HepG2 (cell line): Measurements from ENCODE around the gene FYB1. TPM values are rescaled to one million over a fixed set of nuclear protein-coding genes. Genes with fewer than 3 reads are reported as not detected.

Experiments used
- ATAC-seq: fragments of 200-7000 bp; cut with Tn5 transposase; 3 replicates; pipeline ENCODE4 v1.9.1; 2020; ENCODE audit warnings: mild to moderate bottlenecking, moderate library complexity
- BruUV-seq: library from RNA; stranded (reverse); fragments of 400-500 nt; replicated peaks from 2 replicates; lab custom pipeline; 2021; lab: Mats Ljungman, UMichigan
- CTCF ChIA-PET: fragments of 300-600 bp; formaldehyde crosslinking; extraction: SDS; loops from one replicate; lab custom pipeline; 2021; ENCODE audit warnings: low total read pairs, inconsistent platforms, low intra/inter-chr PET ratio; lab: Yijun Ruan, JAX
- POLR2A ChIA-PET: fragments of 350-600 bp; sonication (Branson Sonifier 250); formaldehyde crosslinking; loops from one replicate; lab custom pipeline; 2020; ENCODE audit warnings: antibody characterized with exemption, inconsistent platforms; lab: Yijun Ruan, JAX
- DNase-seq: peaks from one replicate; pipeline ENCODE4 v3.0.0-alpha.2; 2015; ENCODE audit warnings: low spot score
- FAIRE-seq: peaks from 3 replicates; lab custom pipeline; 2011; peaks lifted over from hg19 to GRCh38; lab: Jason Lieb, UNC
- H2AFZ ChIP-seq: one replicate; pipeline ENCODE4 v1.6.1; 2011; ENCODE audit warnings: low read length, inconsistent platforms
- H3K27ac ChIP-seq: fragments of 300-600 bp; 3 replicates; pipeline ENCODE4 v1.8.0; 2011; ENCODE audit warnings: mixed run types, mild to moderate bottlenecking, mixed read lengths, low read length, inconsistent platforms; ENCODE audit not compliant: insufficient read depth; ENCODE audit errors: extremely low read length
- H3K27me3 ChIP-seq, 2 experiments: fragments of 200-600 bp in 1 of 2; 2 replicates in 1 of 2; 3 replicates in 1 of 2; pipeline versions ENCODE4 v1.6.0 to v1.8.0; 2011; ENCODE audit warnings: low read length in 2 of 2, mild to moderate bottlenecking in 2 of 2, moderate library complexity in 2 of 2, inconsistent platforms in 1 of 2; ENCODE audit not compliant: insufficient read depth in 2 of 2, control insufficient read depth in 1 of 2
- H3K36me3 ChIP-seq, 2 experiments: fragments of 200-600 bp in 1 of 2; replicated peaks in 1 of 2; 2 replicates in 1 of 2; 3 replicates in 1 of 2; pipeline versions ENCODE4 v1.5.1 to v1.8.0; 2011; ENCODE audit warnings: low read length in 2 of 2, inconsistent platforms in 1 of 2; ENCODE audit not compliant: insufficient read depth in 2 of 2, control insufficient read depth in 1 of 2
- H3K4me1 ChIP-seq: 2 replicates; pipeline ENCODE4 v1.5.1; 2012; ENCODE audit warnings: low read length, inconsistent platforms; ENCODE audit not compliant: insufficient read depth
- H3K4me2 ChIP-seq: 2 replicates; pipeline ENCODE4 v1.6.0; 2011; ENCODE audit warnings: low read depth, low read length, inconsistent platforms
- H3K4me3 ChIP-seq, 3 experiments: fragments of 200-600 bp in 1 of 3; sonication (generic), shearing (Covaris generic) in 1 of 3; replicated peaks in 1 of 3; 2 replicates each; pipeline ENCODE4 v1.5.1; 2011 to 2016; ENCODE audit warnings: low read length in 3 of 3, inconsistent platforms in 2 of 3, low read depth in 2 of 3, mild to moderate bottlenecking in 2 of 3, control low read depth in 1 of 3, mixed read lengths in 1 of 3; ENCODE audit not compliant: insufficient read depth in 1 of 3
- H3K79me2 ChIP-seq: one replicate; pipeline ENCODE4 v1.6.1; 2011; ENCODE audit warnings: low read length, inconsistent platforms; ENCODE audit not compliant: insufficient read depth
- H3K9ac ChIP-seq: 2 replicates; pipeline ENCODE4 v1.6.0; 2011; ENCODE audit warnings: mild to moderate bottlenecking, low read depth, low read length, inconsistent platforms; ENCODE audit not compliant: insufficient read depth
- H3K9me3 ChIP-seq: 2 replicates; pipeline ENCODE4 v1.5.1; 2012; ENCODE audit warnings: mild to moderate bottlenecking, low read length
- H4K20me1 ChIP-seq: 2 replicates; pipeline ENCODE4 v1.6.0; 2011; ENCODE audit warnings: inconsistent platforms, mild to moderate bottlenecking, low read length, moderate library complexity; ENCODE audit not compliant: insufficient read depth
- CENPT ChIP-seq: sonication (generic); formaldehyde crosslinking; IDR thresholded peaks from 2 replicates; pipeline ENCODE4 v1.8.0; 2022; ENCODE audit warnings: low read depth, mild to moderate bottlenecking, moderate library complexity, missing genetic modification reagents
- EP300 ChIP-seq, 3 experiments: sonication (generic) in 1 of 3; formaldehyde crosslinking in 1 of 3; IDR thresholded peaks; 2 replicates each; pipeline versions ENCODE4 v1.5.1 to v1.6.1; 2011 to 2020; ENCODE audit warnings: low read depth in 2 of 3, low read length in 2 of 3, borderline replicate concordance in 1 of 3, improper control_type of control experiment in 1 of 3, mild to moderate bottlenecking in 1 of 3, missing genetic modification reagents in 1 of 3, moderate library complexity in 1 of 3
- NFE2L1 ChIP-seq: sonication (generic); formaldehyde crosslinking; IDR thresholded peaks from 2 replicates; pipeline ENCODE4 v1.4.0; 2020; ENCODE audit warnings: missing genetic modification reagents, mild to moderate bottlenecking, borderline replicate concordance
- REPIN1 ChIP-seq: sonication (generic); formaldehyde crosslinking; IDR thresholded peaks from 2 replicates; pipeline ENCODE4 v1.8.0; 2022; ENCODE audit warnings: missing genetic modification reagents, low read depth, mild to moderate bottlenecking, borderline replicate concordance
- TARDBP ChIP-seq: sonication (generic); formaldehyde crosslinking; IDR thresholded peaks from 2 replicates; pipeline ENCODE4 v1.8.0; 2022; ENCODE audit warnings: mild to moderate bottlenecking, missing genetic modification reagents
- TOPORS ChIP-seq: sonication (generic); formaldehyde crosslinking; IDR thresholded peaks from 2 replicates; pipeline ENCODE4 v1.8.0; 2023; ENCODE audit warnings: mild to moderate bottlenecking, missing genetic modification reagents
- ZNF510 ChIP-seq: sonication (generic); formaldehyde crosslinking; IDR thresholded peaks from 2 replicates; pipeline ENCODE4 v1.4.0; 2020; ENCODE audit warnings: low read depth, mild to moderate bottlenecking, missing genetic modification reagents
- ZNF543 ChIP-seq: sonication (generic); formaldehyde crosslinking; IDR thresholded peaks from 2 replicates; pipeline ENCODE4 v1.4.0; 2020; ENCODE audit warnings: mild to moderate bottlenecking, missing genetic modification reagents
- ZNF709 ChIP-seq: sonication (generic); formaldehyde crosslinking; IDR thresholded peaks from 2 replicates; pipeline ENCODE4 v1.5.0; 2020; ENCODE audit warnings: mild to moderate bottlenecking, missing genetic modification reagents
- ZNF749 ChIP-seq: sonication (generic); formaldehyde crosslinking; IDR thresholded peaks from 2 replicates; pipeline ENCODE4 v1.8.0; 2022; ENCODE audit warnings: mild to moderate bottlenecking, missing genetic modification reagents, moderate library complexity, borderline replicate concordance
- ZNF775 ChIP-seq: sonication (generic); formaldehyde crosslinking; IDR thresholded peaks from 2 replicates; pipeline ENCODE4 v1.4.0; 2020; ENCODE audit warnings: missing genetic modification reagents, mild to moderate bottlenecking, moderate library complexity, borderline replicate concordance
- in situ Hi-C: cut with HindIII; loops from 2 replicates; pipeline ENCODE4 v1.10.0; 2017; ENCODE audit warnings: low pct_unique_long_range_greater_than_20kb; ENCODE audit not compliant: extremely low pct_ligation_motif_present
- intact Hi-C: fragments of 100-400 bp; cut with micrococcal nuclease; formaldehyde crosslinking; loops from one replicate; pipeline ENCODE4 v1.10.0; 2022; ENCODE audit not compliant: unreplicated experiment
- polyA plus RNA-seq, 8 experiments: library from polyadenylated mRNA; depleted of rRNA in 3 of 8; stranded (reverse) in 7 of 8; unstranded in 1 of 8; fragments of >200 nt; fragmentation: Illumina TruSeq in 4 of 8; extraction: Trizol in 4 of 8; gene quantifications; 2 replicates each; pipeline versions ENCODE4 v1.2.1 to v1.2.3, GENCODE V29; 2011 to 2016; ENCODE audit warnings: low read depth in 4 of 8, missing spikeins in 1 of 8, mixed read lengths in 1 of 8; ENCODE audit not compliant: insufficient read depth in 1 of 8
- total RNA-seq, 5 experiments: library from RNA; depleted of rRNA; stranded (reverse); fragments of >200 nt; fragmentation: Illumina TruSeq; extraction: Trizol; gene quantifications; 2 replicates each; pipeline ENCODE4 v1.2.3, GENCODE V29; 2016; ENCODE audit warnings: low read depth in 1 of 5

Gene FYB1
- total and polyA plus RNA-seq, 2 of the 13 experiments (the other 11 are each of a cell fraction or from before 2014, with no cell fraction given) = 0.03 TPM; not detected in 1

DNA sequence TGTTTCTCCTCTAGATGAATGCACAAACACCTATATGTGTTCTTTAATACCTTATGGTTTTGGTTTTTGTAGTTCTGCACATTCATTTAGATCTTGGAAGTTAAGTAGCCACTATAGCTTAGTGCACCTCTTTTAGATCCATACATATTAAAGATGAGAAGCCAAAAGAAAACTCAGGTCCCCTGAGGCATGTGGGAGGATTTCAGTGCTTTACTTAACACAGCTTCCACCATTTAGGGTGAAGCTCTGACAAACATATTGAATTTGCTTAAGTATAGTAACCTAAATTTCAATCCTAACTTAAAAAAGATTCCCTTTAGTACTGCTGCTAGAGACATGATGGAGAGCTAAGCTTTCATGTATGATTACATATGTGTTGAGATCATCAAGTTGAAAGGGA, 119.5 kb downstream of the FYB1 start:
- Histone ChIP-seq H3K4me3 (no peak overlapping the region), H3K9ac (no peak overlapping the region), H4K20me1 (no peaks in the 10 kb centered on the region), H3K27ac (no peak overlapping the region), H3K36me3 (no peaks in the 10 kb centered on the region), H3K27me3 (no peaks in the 10 kb centered on the region), H3K4me2 (no peak overlapping the region), H3K9me3 (no peaks in the 10 kb centered on the region), H3K79me2 (no peaks in the 10 kb centered on the region), H2AFZ (peak overlapping the region; percentile 50), H3K4me1 (peaks cover 49% of the 10 kb centered on the region)
- intact Hi-C loops = loop anchor here (10.0 kb wide), 1 partner anchor 255 kb away; the partner anchor contains the start of gene OSMR
- in situ Hi-C loops = no loop called here
- no TSS peak for BruUV-seq
- CTCF ChIA-PET = no interaction called here
- ATAC-seq (no peak), FAIRE-seq (no peak), DNase-seq (no peak)
- TF ChIP-seq ZNF775 (CRISPR knock-in tag) = no peak
- TF ChIP-seq ZNF749 (CRISPR knock-in tag) = no peak
- TF ChIP-seq TOPORS (CRISPR knock-in tag) = no peak
- TF ChIP-seq REPIN1 = no peak
- no peak for TF ChIP-seq CENPT (CRISPR knock-in tag)
- no peak for TF ChIP-seq TARDBP
- TF ChIP-seq ZNF510 (CRISPR knock-in tag) = no peak
- no peak for TF ChIP-seq EP300 (IDR thresholded peaks at IDR 0.05; ENCODE audit: low read depth in 2 of 2, low read length in 2 of 2)
- no peak for TF ChIP-seq EP300 (CRISPR knock-in tag; IDR thresholded peaks at IDR 0.05; ENCODE audit: borderline replicate concordance)
- no peak for TF ChIP-seq ZNF543
- no peak for TF ChIP-seq ZNF709 (CRISPR knock-in tag)
- TF ChIP-seq NFE2L1 (CRISPR knock-in tag) = no peak
- POLR2A ChIA-PET = no interaction called here
